HepG2 (cell line): ENCODE measurements around the gene PLD6. TPM values are rescaled to one million over a fixed set of nuclear protein-coding genes. Genes with fewer than 3 reads are reported as not detected.

Source experiments
- FOXJ3 ChIP-seq: sonication (generic); formaldehyde crosslinking; IDR thresholded peaks from 2 replicates; pipeline ENCODE4 v1.4.0; 2020; ENCODE audit warnings: missing genetic modification reagents, mild to moderate bottlenecking, borderline replicate concordance
- MBNL3 ChIP-seq: fragments of 250-450 bp; sonication (Bioruptor Pico); conservative IDR thresholded peaks from 2 replicates; pipeline ENCODE4 v1.8.0; 2022; ENCODE audit warnings: mild to moderate bottlenecking, inconsistent platforms
- PRDM10 ChIP-seq: sonication (generic); formaldehyde crosslinking; IDR thresholded peaks from 2 replicates; pipeline ENCODE4 v1.4.0; 2020; ENCODE audit warnings: low read depth, missing genetic modification reagents
- SAFB2 ChIP-seq: sonication (generic); formaldehyde crosslinking; IDR thresholded peaks from 2 replicates; pipeline ENCODE4 v1.5.1; 2020; ENCODE audit warnings: missing genetic modification reagents, low read depth, mild to moderate bottlenecking, borderline replicate concordance
- SALL1 ChIP-seq: sonication (generic); formaldehyde crosslinking; IDR thresholded peaks from 2 replicates; pipeline ENCODE4 v1.8.0; 2022; ENCODE audit warnings: mild to moderate bottlenecking, missing genetic modification reagents
- TAF15 ChIP-seq: fragments of 200-400 bp; formaldehyde crosslinking; IDR thresholded peaks from one replicate; pipeline ENCODE4 v1.6.1; 2018; ENCODE audit warnings: mild to moderate bottlenecking, low read depth, low read length; ENCODE audit not compliant: poor library complexity, severe bottlenecking
- TMF1 ChIP-seq: sonication (generic); formaldehyde crosslinking; IDR thresholded peaks from 2 replicates; pipeline ENCODE4 v1.8.1; 2022; ENCODE audit warnings: low read depth, missing genetic modification reagents
- ZBED4 ChIP-seq: sonication (generic); formaldehyde crosslinking; IDR thresholded peaks from 2 replicates; pipeline ENCODE4 v1.4.0; 2020; ENCODE audit warnings: missing genetic modification reagents, borderline replicate concordance
- ZNF17 ChIP-seq: sonication (generic); formaldehyde crosslinking; IDR thresholded peaks from 2 replicates; pipeline ENCODE4 v1.5.0; 2020; ENCODE audit warnings: mild to moderate bottlenecking, missing genetic modification reagents
- ZNF292 ChIP-seq: sonication (generic); formaldehyde crosslinking; IDR thresholded peaks from 2 replicates; pipeline ENCODE4 v1.8.1; 2022; ENCODE audit warnings: mild to moderate bottlenecking, low read depth, missing genetic modification reagents, borderline replicate concordance
- ZNF503 ChIP-seq: sonication (generic); formaldehyde crosslinking; IDR thresholded peaks from 2 replicates; pipeline ENCODE4 v1.4.0; 2020; ENCODE audit warnings: missing genetic modification reagents
- ZNF598 ChIP-seq: sonication (generic); formaldehyde crosslinking; IDR thresholded peaks from 2 replicates; pipeline ENCODE4 v1.5.1; 2020; ENCODE audit warnings: mild to moderate bottlenecking, missing genetic modification reagents, borderline replicate concordance
- ZNF615 ChIP-seq: sonication (generic); formaldehyde crosslinking; IDR thresholded peaks from 2 replicates; pipeline ENCODE4 v1.5.0; 2020; ENCODE audit warnings: mild to moderate bottlenecking, missing genetic modification reagents, borderline replicate concordance
- ZNF619 ChIP-seq: sonication (generic); formaldehyde crosslinking; IDR thresholded peaks from 2 replicates; pipeline ENCODE4 v1.4.0; 2020; ENCODE audit warnings: mild to moderate bottlenecking, missing genetic modification reagents
- ZNF770 ChIP-seq: sonication (generic); formaldehyde crosslinking; IDR thresholded peaks from 2 replicates; pipeline ENCODE4 v1.5.0; 2020; ENCODE audit warnings: mild to moderate bottlenecking, missing genetic modification reagents
- polyA plus RNA-seq, 8 experiments: library from polyadenylated mRNA; depleted of rRNA in 3 of 8; stranded (reverse) in 7 of 8; unstranded in 1 of 8; fragments of >200 nt; fragmentation: Illumina TruSeq in 4 of 8; extraction: Trizol in 4 of 8; gene quantifications; 2 replicates each; pipeline versions ENCODE4 v1.2.1 to v1.2.3, GENCODE V29; 2011 to 2016; ENCODE audit warnings: low read depth in 4 of 8, missing spikeins in 1 of 8, mixed read lengths in 1 of 8; ENCODE audit not compliant: insufficient read depth in 1 of 8
- total RNA-seq, 5 experiments: library from RNA; depleted of rRNA; stranded (reverse); fragments of >200 nt; fragmentation: Illumina TruSeq; extraction: Trizol; gene quantifications; 2 replicates each; pipeline ENCODE4 v1.2.3, GENCODE V29; 2016; ENCODE audit warnings: low read depth in 1 of 5
- TF ChIP-seq, protein P1 (sequence below): IDR thresholded peaks from 2 replicates; pipeline ENCODE4 v1.6.1; 2016; ENCODE audit warnings: low read depth, borderline replicate concordance

Gene PLD6
- total and polyA plus RNA-seq, 2 of the 13 experiments (the other 11 are each of a cell fraction or from before 2014, with no cell fraction given): 5.2 to 11.4 TPM

DNA sequence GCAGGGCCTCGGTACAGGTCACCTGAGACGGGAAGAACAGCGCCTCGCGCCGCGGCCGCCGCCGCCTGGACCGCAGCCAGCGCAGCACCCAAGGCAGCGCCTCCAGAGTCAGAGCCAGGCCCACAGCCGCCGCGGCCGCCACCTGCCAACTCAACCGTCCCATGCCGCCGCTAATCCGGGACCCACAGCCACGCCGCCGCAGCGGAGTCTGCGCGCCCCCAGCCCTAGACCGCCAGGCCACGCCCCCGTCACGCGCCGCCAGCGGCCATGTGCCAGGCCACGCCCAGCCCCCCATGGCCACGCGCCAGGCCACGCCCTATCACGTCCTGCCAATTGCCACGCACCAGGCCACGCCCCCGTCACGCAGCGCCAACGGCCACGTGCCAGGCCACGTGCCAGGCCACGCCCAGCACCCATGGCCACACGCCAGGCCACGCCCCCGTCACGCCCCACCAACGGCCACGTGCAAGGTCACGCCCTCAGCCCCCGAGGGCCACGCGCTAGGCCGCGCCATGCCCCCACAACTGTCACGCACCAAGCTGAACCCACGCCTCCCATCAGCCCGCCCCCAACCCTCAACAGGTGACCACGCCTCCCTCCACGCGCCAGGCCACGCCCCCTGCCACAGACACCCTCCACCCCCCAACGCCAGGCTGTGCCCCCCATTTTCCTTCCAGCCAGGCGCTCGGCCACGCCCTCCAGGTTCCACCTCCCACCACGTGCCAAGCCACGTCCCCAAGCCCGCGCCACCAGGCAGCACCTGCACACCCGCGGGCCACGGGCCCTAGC, at the start of gene PLD6 (continued):
- TF ChIP-seq SALL1: peak; percentile 95
- no peak for TF ChIP-seq ZNF503 (CRISPR knock-in tag)
- TF ChIP-seq TAF15: no peak
- TF ChIP-seq, protein P1, sequence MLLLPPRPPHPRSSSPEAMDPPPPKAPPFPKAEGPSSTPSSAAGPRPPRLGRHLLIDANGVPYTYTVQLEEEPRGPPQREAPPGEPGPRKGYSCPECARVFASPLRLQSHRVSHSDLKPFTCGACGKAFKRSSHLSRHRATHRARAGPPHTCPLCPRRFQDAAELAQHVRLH (CRISPR knock-in tag): peak; percentile 56; the same call in 1 of the 2 replicates
- TF ChIP-seq FOXJ3 (CRISPR knock-in tag): no peak
- no peak for TF ChIP-seq MBNL3
- peak; percentile 73; the same call in 1 of the 2 replicates for TF ChIP-seq ZNF598 (CRISPR knock-in tag)
- no peak for TF ChIP-seq ZBED4 (CRISPR knock-in tag)
- peak; percentile 47; the same call in 1 of the 2 replicates for TF ChIP-seq ZNF292 (CRISPR knock-in tag)
- peak; percentile 96 for TF ChIP-seq TMF1
- TF ChIP-seq ZNF615: no peak
- TF ChIP-seq SAFB2 (CRISPR knock-in tag): peak; percentile 94
- no peak for TF ChIP-seq ZNF770
- TF ChIP-seq PRDM10 (CRISPR knock-in tag): peak; percentile 24; the same call in 1 of the 2 replicates
- TF ChIP-seq ZNF619 (CRISPR knock-in tag): no peak
- TF ChIP-seq ZNF17 (CRISPR knock-in tag): no peak
